OCI-LY7 (cell line): ENCODE results near the gene DUSP9.

Source experiments
- EZH2phosphoT487 ChIP-seq: fragments of 200-600 bp; sonication (generic); IDR thresholded peaks from 2 replicates; pipeline ENCODE4 v1.6.1; 2018; ENCODE audit warnings: low read depth, borderline replicate concordance, mild to moderate bottlenecking, mixed run types, antibody characterized with exemption, low read length, moderate library complexity, mixed read lengths
- TF ChIP-seq, protein P1 (sequence below): fragments of 200-600 bp; sonication (generic); conservative IDR thresholded peaks from 2 replicates; pipeline ENCODE4 v1.5.1; 2014; ENCODE audit warnings: mild to moderate bottlenecking, antibody characterized with exemption, low read length, moderate library complexity, mixed read lengths

DNA sequence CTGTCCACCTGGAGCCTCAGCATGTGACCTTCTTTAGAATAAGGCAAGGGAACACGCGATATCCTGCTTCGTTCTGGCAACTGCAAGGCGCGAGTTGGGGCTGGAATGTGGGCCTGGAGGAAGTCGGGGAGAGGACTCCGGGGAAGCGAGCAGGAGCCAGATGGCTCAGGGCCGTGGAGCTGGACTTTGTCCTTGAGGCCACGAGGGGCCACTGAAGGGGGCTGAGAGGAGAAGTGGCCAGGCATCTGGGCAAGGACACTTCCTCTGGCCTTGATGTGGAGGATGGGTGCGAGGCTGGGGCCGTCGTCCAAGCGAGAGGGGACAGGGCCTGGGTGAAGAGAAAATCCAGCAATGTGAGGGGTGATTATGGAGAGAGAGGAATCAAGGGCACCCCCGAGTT lies 12.2 kb upstream of the DUSP9 start:
- TF ChIP-seq, protein P1, sequence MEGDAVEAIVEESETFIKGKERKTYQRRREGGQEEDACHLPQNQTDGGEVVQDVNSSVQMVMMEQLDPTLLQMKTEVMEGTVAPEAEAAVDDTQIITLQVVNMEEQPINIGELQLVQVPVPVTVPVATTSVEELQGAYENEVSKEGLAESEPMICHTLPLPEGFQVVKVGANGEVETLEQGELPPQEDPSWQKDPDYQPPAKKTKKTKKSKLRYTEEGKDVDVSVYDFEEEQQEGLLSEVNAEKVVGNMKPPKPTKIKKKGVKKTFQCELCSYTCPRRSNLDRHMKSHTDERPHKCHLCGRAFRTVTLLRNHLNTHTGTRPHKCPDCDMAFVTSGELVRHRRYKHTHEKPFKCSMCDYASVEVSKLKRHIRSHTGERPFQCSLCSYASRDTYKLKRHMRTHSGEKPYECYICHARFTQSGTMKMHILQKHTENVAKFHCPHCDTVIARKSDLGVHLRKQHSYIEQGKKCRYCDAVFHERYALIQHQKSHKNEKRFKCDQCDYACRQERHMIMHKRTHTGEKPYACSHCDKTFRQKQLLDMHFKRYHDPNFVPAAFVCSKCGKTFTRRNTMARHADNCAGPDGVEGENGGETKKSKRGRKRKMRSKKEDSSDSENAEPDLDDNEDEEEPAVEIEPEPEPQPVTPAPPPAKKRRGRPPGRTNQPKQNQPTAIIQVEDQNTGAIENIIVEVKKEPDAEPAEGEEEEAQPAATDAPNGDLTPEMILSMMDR = no peak
- no peak for TF ChIP-seq EZH2phosphoT487
